ENCODE data around the gene NR2F2. TPM values are rescaled to one million over a fixed set of nuclear protein-coding genes. Genes with fewer than 3 reads are reported as not detected.

NR2F2 gene
- total RNA-seq, 1 donor from 2014 or later = not detected

DNA sequence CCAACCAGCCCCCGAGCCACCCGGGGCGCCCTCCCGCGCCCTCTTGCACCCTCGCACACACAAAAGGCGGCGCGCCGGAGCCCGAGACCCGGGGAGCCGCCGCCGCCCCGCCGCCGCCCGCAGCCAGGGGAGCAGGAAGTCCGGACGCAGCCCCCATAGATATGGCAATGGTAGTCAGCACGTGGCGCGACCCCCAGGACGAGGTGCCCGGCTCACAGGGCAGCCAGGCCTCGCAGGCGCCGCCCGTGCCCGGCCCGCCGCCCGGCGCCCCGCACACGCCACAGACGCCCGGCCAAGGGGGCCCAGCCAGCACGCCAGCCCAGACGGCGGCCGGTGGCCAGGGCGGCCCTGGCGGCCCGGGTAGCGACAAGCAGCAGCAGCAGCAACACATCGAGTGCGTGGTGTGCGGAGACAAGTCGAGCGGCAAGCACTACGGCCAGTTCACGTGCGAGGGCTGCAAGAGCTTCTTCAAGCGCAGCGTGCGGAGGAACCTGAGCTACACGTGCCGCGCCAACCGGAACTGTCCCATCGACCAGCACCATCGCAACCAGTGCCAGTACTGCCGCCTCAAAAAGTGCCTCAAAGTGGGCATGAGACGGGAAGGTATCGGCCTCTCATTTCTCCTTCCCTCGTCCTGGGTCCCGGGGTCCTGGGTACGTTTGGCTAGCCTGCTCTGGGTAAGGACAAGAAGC is 1.6 kb downstream of the NR2F2 start:
- Mint-ChIP-seq H3K36me3 (ENCODE audit: low read depth) (no peaks in the 10 kb centered on the region), H3K9me3 (no peaks in the 10 kb centered on the region), H3K27ac (no peak overlapping the region), H3K4me3 (no peak overlapping the region), H3K27me3 (peaks cover 63% of the 10 kb centered on the region), H3K4me1 (peaks cover 20% of the 10 kb centered on the region)
- DNase-seq (no peak), ATAC-seq (ENCODE audit: low read depth) (no peak)
- TF ChIP-seq, protein P1, sequence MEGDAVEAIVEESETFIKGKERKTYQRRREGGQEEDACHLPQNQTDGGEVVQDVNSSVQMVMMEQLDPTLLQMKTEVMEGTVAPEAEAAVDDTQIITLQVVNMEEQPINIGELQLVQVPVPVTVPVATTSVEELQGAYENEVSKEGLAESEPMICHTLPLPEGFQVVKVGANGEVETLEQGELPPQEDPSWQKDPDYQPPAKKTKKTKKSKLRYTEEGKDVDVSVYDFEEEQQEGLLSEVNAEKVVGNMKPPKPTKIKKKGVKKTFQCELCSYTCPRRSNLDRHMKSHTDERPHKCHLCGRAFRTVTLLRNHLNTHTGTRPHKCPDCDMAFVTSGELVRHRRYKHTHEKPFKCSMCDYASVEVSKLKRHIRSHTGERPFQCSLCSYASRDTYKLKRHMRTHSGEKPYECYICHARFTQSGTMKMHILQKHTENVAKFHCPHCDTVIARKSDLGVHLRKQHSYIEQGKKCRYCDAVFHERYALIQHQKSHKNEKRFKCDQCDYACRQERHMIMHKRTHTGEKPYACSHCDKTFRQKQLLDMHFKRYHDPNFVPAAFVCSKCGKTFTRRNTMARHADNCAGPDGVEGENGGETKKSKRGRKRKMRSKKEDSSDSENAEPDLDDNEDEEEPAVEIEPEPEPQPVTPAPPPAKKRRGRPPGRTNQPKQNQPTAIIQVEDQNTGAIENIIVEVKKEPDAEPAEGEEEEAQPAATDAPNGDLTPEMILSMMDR (IDR thresholded peaks at IDR 0.05) = no peak
- intact Hi-C loops (cut with micrococcal nuclease) = no loop called here
- ChIA-PET POLR2A (no interaction called here), CTCF (no interaction called here)

DNA sequence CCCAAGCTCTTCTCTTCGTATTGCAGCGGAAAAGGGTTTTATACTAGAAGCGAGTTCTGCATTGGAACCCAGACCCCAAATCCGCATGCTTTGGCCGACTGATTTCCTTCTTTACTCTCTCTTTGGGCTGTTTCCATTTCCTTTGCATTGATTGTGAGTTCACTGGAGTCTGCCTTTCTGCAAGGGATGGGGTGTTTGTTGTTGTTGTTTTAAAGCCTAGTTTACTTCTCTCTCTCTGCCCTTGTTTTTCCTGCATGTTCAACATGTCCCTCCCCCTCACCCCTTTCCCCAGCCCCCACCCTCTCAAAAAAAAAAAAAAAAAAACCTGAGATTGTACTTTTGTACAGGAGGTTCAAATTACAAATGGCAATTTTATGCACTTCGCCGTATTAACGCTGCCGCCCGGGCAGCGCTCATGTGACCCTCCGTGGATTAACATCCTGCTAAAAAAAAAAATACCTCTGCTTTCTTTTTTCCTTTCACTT is 2.2 kb downstream of the NR2F2 start:
- Mint-ChIP-seq H3K27ac (no peak overlapping the region), H3K27me3 (peaks cover 64% of the 10 kb centered on the region), H3K4me1 (peaks cover 20% of the 10 kb centered on the region), H3K4me3 (no peak overlapping the region), H3K36me3 (ENCODE audit: low read depth) (no peaks in the 10 kb centered on the region), H3K9me3 (no peaks in the 10 kb centered on the region)
- TF ChIP-seq, protein P1 (IDR thresholded peaks at IDR 0.05) = no peak
- ChIA-PET CTCF (no interaction called here), POLR2A (no interaction called here)
- intact Hi-C loops (cut with micrococcal nuclease) = no loop called here
- ATAC-seq (ENCODE audit: low read depth) (no peak), DNase-seq (no peak)

DNA sequence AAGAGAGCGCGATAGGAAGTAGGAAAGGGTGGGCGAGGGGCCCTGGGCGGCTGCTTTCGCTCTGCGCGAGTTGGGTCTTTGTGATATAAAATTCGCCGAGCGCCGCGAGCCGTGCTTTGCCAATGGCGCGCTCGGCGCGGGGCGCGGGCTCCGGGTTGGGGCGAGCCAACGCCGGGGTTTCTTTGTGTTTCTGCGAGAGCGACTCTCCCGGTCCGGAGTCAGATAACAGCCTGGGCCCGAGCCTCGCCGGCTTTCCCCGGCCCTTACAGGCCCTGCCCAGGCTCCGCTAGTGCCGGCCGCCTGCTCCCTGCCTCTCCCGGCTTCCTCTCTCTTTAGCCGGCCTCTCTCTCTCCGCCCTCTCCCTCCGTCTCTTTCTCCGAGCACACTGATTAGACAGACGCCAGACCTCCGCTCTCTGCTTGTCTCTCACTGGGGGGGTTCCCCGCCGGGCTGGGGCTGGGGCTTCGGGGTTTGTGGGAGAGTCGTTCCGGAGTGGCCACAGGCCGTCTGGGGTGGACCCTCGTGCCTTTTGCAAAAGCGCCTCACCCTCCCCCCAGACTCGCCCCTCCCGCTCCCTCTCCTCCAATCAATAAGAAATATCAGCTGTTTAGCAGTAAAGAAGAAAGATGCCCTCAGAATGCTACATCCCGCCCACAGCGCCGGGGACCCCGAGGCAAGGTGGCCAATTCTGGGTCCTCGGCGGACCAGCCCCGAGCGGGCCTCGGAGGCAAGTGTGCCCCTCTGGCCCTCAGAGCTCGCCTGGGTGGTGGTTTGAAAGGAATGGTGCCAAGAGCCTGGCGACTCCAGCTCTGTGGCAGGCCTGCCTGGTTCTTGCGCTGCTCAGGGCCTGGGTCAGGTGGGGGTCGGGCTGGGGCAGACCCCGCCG is 2.9 kb downstream of the NR2F2 start:
- intact Hi-C loops (cut with micrococcal nuclease) = no loop called here
- Mint-ChIP-seq H3K27ac (no peak overlapping the region), H3K9me3 (no peaks in the 10 kb centered on the region), H3K4me1 (peaks cover 20% of the 10 kb centered on the region), H3K36me3 (ENCODE audit: low read depth) (no peaks in the 10 kb centered on the region), H3K27me3 (peaks cover 60% of the 10 kb centered on the region), H3K4me3 (no peak overlapping the region)
- DNase-seq (no peak), ATAC-seq (ENCODE audit: low read depth) (no peak)
- CTCF ChIA-PET = no interaction called here
- POLR2A ChIA-PET = no interaction called here
- TF ChIP-seq, protein P1 (IDR thresholded peaks at IDR 0.05) = no peak

DNA sequence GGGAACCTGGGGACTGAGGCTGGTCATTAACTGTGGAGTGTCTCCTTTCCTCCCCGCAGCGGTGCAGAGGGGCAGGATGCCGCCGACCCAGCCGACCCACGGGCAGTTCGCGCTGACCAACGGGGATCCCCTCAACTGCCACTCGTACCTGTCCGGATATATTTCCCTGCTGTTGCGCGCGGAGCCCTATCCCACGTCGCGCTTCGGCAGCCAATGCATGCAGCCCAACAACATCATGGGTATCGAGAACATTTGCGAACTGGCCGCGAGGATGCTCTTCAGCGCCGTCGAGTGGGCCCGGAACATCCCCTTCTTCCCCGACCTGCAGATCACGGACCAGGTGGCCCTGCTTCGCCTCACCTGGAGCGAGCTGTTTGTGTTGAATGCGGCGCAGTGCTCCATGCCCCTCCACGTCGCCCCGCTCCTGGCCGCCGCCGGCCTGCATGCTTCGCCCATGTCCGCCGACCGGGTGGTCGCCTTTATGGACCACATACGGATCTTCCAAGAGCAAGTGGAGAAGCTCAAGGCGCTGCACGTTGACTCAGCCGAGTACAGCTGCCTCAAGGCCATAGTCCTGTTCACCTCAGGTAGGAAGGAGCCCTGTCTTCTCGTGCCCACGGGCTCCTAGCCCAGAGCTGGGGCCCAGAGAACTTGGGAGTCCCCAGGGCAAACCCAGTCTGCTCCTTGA is 3.7 kb downstream of the NR2F2 start:
- no peak overlapping the region for H3K4me3 Mint-ChIP-seq
- H3K27ac Mint-ChIP-seq = no peak overlapping the region
- H3K36me3 Mint-ChIP-seq (ENCODE audit: low read depth) = no peaks in the 10 kb centered on the region
- peaks cover 20% of the 10 kb centered on the region for H3K4me1 Mint-ChIP-seq
- peaks cover 54% of the 10 kb centered on the region for H3K27me3 Mint-ChIP-seq
- no peak for DNase-seq
- H3K9me3 Mint-ChIP-seq = no peaks in the 10 kb centered on the region
- ATAC-seq (ENCODE audit: low read depth) = no peak
- ChIA-PET POLR2A (no interaction called here), CTCF (no interaction called here)
- TF ChIP-seq, protein P1 (IDR thresholded peaks at IDR 0.05) = no peak
- intact Hi-C loops (cut with micrococcal nuclease) = no loop called here
